ENCODE data around the gene LHX3.
"Not testable (repeated sequence)": the region's sequence is repeated elsewhere in the genome, so short reads cannot be mapped to it uniquely, and the experiment has no call there.

The LHX3 gene

GRCh38 chr9:136153381-136154065 lies 51.4 kb downstream of the LHX3 start:
- no peak for DNase-seq (ENCODE audit: low spot score)

- no peak for DNase-seq (ENCODE audit: low spot score)
Observed at GRCh38 chr9:136152931-136153330, 52.0 kb downstream of the LHX3 start.

- DNase-seq (ENCODE audit: low spot score): no peak
Observed at GRCh38 chr9:136152543-136152866, 52.4 kb downstream of the LHX3 start.

GRCh38 chr9:136151848-136152542 lies 52.9 kb downstream of the LHX3 start:
- DNase-seq (ENCODE audit: low spot score): no peak

GRCh38 chr9:136151214-136151804 lies 53.6 kb downstream of the LHX3 start:
- no peak for DNase-seq (ENCODE audit: low spot score)

GRCh38 chr9:136150664-136151213 lies 54.2 kb downstream of the LHX3 start:
- DNase-seq (ENCODE audit: low spot score): not testable (repeated sequence)

- DNase-seq (ENCODE audit: low spot score): no peak
Observed at GRCh38 chr9:136149853-136150252, 55.1 kb downstream of the LHX3 start.

- DNase-seq (ENCODE audit: low spot score): no peak
Observed at GRCh38 chr9:136149337-136149736, 55.6 kb downstream of the LHX3 start.

- DNase-seq (ENCODE audit: low spot score): no peak
Observed at GRCh38 chr9:136148766-136149165, 56.2 kb downstream of the LHX3 start.

GRCh38 chr9:136147890-136148714 lies 56.8 kb downstream of the LHX3 start:
- no peak for DNase-seq (ENCODE audit: low spot score)

- DNase-seq (ENCODE audit: low spot score): no peak
Observed at GRCh38 chr9:136147038-136147889, 57.7 kb downstream of the LHX3 start.

Measured in SW480 (cell line).